Endodermal cell (in vitro differentiated cells): ENCODE data around the gene ZNF594. TPM values are rescaled to one million over a fixed set of nuclear protein-coding genes. Genes with fewer than 3 reads are reported as not detected.
"Not testable (repeated sequence)": the region's sequence is repeated elsewhere in the genome, so short reads cannot be mapped to it uniquely, and the experiment has no call there.

Experiments used
- DNase-seq: peaks from one replicate; pipeline ENCODE4 v3.0.0-alpha.2; 2017
- H3K27ac ChIP-seq: 2 replicates; pipeline ENCODE4 v1.5.1; 2013; ENCODE audit warnings: mild to moderate bottlenecking, low read depth, low read length, moderate library complexity
- H3K27me3 ChIP-seq: 2 replicates; pipeline ENCODE4 v1.6.1; 2013; ENCODE audit warnings: mild to moderate bottlenecking, low read length, moderate library complexity; ENCODE audit not compliant: insufficient read depth, control insufficient read depth, poor library complexity, severe bottlenecking
- H3K36me3 ChIP-seq: 2 replicates; pipeline ENCODE4 v1.7.0; 2013; ENCODE audit warnings: mild to moderate bottlenecking, low read length, moderate library complexity; ENCODE audit not compliant: control insufficient read depth, insufficient read depth
- H3K4me1 ChIP-seq: one replicate; pipeline ENCODE4 v1.7.0; 2013; ENCODE audit warnings: low read length; ENCODE audit not compliant: control insufficient read depth, insufficient read depth
- H3K4me3 ChIP-seq: 2 replicates; pipeline ENCODE4 v1.5.1; 2013; ENCODE audit warnings: mild to moderate bottlenecking, low read length, moderate library complexity
- H3K9ac ChIP-seq: 2 replicates; pipeline ENCODE4 v1.6.1; 2013; ENCODE audit warnings: mild to moderate bottlenecking, low read length, moderate library complexity; ENCODE audit not compliant: poor library complexity, severe bottlenecking; ENCODE audit errors: extremely low read depth
- H3K9me3 ChIP-seq: 2 replicates; pipeline ENCODE4 v1.6.1; 2013; ENCODE audit warnings: mild to moderate bottlenecking, low read length, moderate library complexity; ENCODE audit not compliant: control insufficient read depth
- H3K27ac Mint-ChIP-seq: 2 replicates; pipeline ENCODE4 v1.8.0; 2020; ENCODE audit warnings: mixed read lengths
- H3K27me3 Mint-ChIP-seq: 2 replicates; pipeline ENCODE4 v1.8.0; 2021; ENCODE audit warnings: mild to moderate bottlenecking, mixed read lengths; ENCODE audit not compliant: insufficient read depth
- H3K36me3 Mint-ChIP-seq: 2 replicates; pipeline ENCODE4 v1.8.0; 2020; ENCODE audit warnings: low read depth, mixed read lengths
- H3K4me1 Mint-ChIP-seq: 2 replicates; pipeline ENCODE4 v1.8.0; 2020; ENCODE audit warnings: mixed read lengths
- H3K4me3 Mint-ChIP-seq: 2 replicates; pipeline ENCODE4 v1.8.0; 2020; ENCODE audit warnings: mild to moderate bottlenecking, moderate library complexity, mixed read lengths
- H3K9me3 Mint-ChIP-seq: 2 replicates; pipeline ENCODE4 v1.8.0; 2020; ENCODE audit warnings: mild to moderate bottlenecking, mixed read lengths
- WGBS, 2 experiments: methylation state at CpG; one replicate each; pipeline versions ENCODE4 v1.1.5 to v1.1.7; 2013; ENCODE audit warnings: missing lambda C conversion rate in 2 of 2, mixed read lengths in 1 of 2; ENCODE audit not compliant: insufficient coverage in 1 of 2, insufficient read length in 1 of 2; 5-methylcytosine and 5-hydroxymethylcytosine counted together
- total RNA-seq, 2 donors: library from RNA; stranded (reverse); fragmentation: NEBNext Ultra II Directional in 1 of 2; extraction: Animal tissue kit (Norgen Biotek cat#: 25700) in 1 of 2; gene quantifications; 2 replicates in 1 of 2; 3 replicates in 1 of 2; pipeline ENCODE4 v1.2.1, GENCODE V29; 2021
- TF ChIP-seq, protein P1 (sequence below): fragments of 200-600 bp; sonication (generic); conservative IDR thresholded peaks from 2 replicates; pipeline ENCODE4 v1.5.0; 2021; ENCODE audit warnings: antibody characterized with exemption, mild to moderate bottlenecking

The ZNF594 gene
- total RNA-seq, 2 donors from 2014 or later, result 13.9 to 15.5 TPM

DNA sequence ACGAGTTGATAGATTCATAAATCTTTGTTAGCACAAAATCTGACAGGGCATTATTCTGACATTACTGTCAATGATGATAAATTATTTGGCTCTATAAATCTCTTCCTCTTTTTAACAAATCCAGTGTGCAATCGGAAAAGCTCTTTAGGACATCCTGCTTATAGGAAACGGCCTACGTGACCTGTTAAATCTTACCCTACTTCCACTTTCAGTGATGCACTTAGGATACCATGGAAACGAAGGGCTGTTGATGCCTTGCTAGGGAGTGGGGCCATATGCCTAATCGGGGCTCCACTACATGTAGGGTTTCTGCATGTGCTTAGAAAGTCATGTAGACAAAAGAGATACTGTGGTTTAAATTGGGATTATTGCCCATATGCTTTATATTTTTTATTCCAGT lies 27.2 kb downstream of the ZNF594 start:
- Mint-ChIP-seq H3K9me3 (no peaks in the 10 kb centered on the region), H3K27ac (no peak overlapping the region)

DNA sequence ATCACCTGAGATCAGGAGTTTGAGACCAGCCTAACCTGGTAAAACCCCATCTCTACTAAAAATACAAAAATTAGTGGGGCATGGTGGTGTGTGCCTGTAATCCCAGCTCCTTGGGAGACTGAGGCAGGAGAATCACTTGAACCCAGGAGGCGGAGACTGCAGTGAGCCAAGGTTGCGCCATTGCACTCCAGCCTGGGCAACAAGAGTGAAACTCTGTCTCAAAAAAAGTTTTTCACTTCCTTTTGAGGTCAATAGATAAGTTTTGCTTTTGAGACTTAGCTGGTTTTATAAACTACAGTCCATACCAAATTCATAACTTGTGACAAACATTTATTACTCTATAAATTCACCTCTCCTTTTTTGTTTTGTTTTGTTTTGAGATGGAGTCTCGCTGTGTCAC lies 29.9 kb downstream of the ZNF594 start:
- H3K4me3 ChIP-seq, DNase-seq, H3K9ac ChIP-seq, H3K27ac Mint-ChIP-seq, H3K9me3 Mint-ChIP-seq, H3K36me3 ChIP-seq, H3K36me3 Mint-ChIP-seq, H3K4me1 ChIP-seq, H3K4me3 Mint-ChIP-seq, H3K27ac ChIP-seq, H3K4me1 Mint-ChIP-seq, H3K9me3 ChIP-seq: not testable (repeated sequence)
- WGBS, 2 experiments, result 100% methylated on average over 1 to 3 of the region's 3 CpGs
- H3K27me3 ChIP-seq, result peaks cover 39% of the 10 kb centered on the region
- peaks cover 51% of the 10 kb centered on the region for H3K27me3 Mint-ChIP-seq

More for the DNA sequence above, 27.2 kb downstream of the ZNF594 start:
- Mint-ChIP-seq H3K4me3 (no peak overlapping the region), H3K36me3 (no peaks in the 10 kb centered on the region), H3K27me3 (peaks cover 34% of the 10 kb centered on the region), H3K4me1 (peaks cover 2% of the 10 kb centered on the region)
- Histone ChIP-seq H3K27me3 (peaks cover 18% of the 10 kb centered on the region), H3K4me3 (no peak overlapping the region), H3K4me1 (no peaks in the 10 kb centered on the region), H3K9me3 (no peaks in the 10 kb centered on the region), H3K27ac (no peak overlapping the region), H3K9ac (no peak overlapping the region), H3K36me3 (no peaks in the 10 kb centered on the region)
- TF ChIP-seq, protein P1, sequence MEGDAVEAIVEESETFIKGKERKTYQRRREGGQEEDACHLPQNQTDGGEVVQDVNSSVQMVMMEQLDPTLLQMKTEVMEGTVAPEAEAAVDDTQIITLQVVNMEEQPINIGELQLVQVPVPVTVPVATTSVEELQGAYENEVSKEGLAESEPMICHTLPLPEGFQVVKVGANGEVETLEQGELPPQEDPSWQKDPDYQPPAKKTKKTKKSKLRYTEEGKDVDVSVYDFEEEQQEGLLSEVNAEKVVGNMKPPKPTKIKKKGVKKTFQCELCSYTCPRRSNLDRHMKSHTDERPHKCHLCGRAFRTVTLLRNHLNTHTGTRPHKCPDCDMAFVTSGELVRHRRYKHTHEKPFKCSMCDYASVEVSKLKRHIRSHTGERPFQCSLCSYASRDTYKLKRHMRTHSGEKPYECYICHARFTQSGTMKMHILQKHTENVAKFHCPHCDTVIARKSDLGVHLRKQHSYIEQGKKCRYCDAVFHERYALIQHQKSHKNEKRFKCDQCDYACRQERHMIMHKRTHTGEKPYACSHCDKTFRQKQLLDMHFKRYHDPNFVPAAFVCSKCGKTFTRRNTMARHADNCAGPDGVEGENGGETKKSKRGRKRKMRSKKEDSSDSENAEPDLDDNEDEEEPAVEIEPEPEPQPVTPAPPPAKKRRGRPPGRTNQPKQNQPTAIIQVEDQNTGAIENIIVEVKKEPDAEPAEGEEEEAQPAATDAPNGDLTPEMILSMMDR, result no peak
- no peak for DNase-seq
- 92 to 100% methylated on average over 1 to 6 of the region's 6 CpGs for WGBS, 2 experiments

DNA sequence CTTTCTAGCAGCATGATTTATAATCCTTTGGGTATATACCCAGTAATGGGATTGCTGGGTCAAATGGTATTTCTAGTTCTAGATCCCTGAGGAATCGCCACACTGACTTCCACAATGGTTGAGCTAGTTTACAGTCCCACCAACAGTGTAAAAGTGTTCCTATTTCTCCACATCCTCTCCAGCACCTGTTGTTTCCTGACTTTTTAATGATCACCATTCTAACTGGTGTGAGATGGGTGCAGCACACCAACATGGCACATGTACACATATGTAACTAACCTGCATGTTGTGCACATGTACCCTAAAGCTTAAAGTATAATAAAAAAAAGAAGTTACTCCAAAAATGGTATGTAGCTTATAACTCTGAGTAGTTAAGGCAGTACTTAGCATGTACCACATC lies 31.0 kb downstream of the ZNF594 start:
- H3K9me3 ChIP-seq, H3K27ac Mint-ChIP-seq, H3K9me3 Mint-ChIP-seq, H3K36me3 ChIP-seq, H3K4me3 ChIP-seq, H3K27ac ChIP-seq, H3K9ac ChIP-seq, H3K4me3 Mint-ChIP-seq, H3K4me1 Mint-ChIP-seq, H3K4me1 ChIP-seq, H3K36me3 Mint-ChIP-seq, DNase-seq: not testable (repeated sequence)
- no CpG with 5 or more reads among the region's 1 CpG for WGBS, 2 experiments
- peaks cover 59% of the 10 kb centered on the region for H3K27me3 Mint-ChIP-seq
- peaks cover 48% of the 10 kb centered on the region for H3K27me3 ChIP-seq

DNA sequence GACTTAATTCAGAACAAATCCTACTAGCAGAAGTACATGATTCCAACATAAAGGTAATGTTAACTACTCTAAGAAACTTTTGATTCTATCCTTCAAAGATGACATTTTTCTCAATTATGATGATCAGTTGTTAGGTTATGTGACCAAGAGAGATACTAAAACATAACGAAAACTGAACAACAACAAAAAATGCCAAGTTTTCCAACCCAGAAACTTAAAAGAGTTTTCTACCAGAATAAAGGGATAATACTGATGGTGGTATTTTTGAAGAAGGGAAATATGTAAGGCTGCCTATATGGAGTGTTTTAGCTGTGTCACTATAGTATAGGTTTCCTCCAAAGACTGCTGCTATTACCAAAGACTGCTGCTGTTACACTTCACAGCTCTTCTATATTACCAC lies 45.5 kb downstream of the ZNF594 start:
- not testable (repeated sequence) for H3K4me1 ChIP-seq, H3K36me3 Mint-ChIP-seq, H3K4me3 ChIP-seq, DNase-seq, H3K4me3 Mint-ChIP-seq, H3K36me3 ChIP-seq, H3K27ac ChIP-seq, H3K9me3 ChIP-seq, H3K27ac Mint-ChIP-seq, H3K9ac ChIP-seq, H3K4me1 Mint-ChIP-seq, H3K9me3 Mint-ChIP-seq
- WGBS, 2 experiments, result 100% methylated on average over 1 of the region's 1 CpG; no CpG with 5 or more reads in 1 of the 2 experiments
- peaks cover 50% of the 10 kb centered on the region for H3K27me3 Mint-ChIP-seq
- H3K27me3 ChIP-seq, result peaks cover 56% of the 10 kb centered on the region

DNA sequence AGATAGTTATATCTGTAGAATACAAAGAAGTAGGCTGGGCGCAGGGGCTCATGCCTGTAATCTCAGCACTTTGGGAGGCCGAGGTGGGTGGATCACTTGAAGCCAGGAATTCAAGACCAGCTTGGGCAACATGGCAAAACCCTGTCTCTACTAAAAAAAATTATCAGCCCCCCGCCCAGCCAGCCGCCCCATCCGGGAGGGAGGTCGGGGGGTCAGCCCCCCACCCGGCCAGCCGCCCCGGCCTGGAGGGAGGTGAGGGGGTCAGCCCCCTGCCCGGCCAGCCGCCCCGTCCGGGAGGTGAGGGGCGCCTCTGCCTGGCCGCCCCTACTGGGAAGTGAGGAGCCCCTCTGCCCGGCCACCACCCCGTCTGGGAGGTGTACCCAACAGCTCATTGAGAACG lies 48.8 kb downstream of the ZNF594 start:
- H3K4me3 Mint-ChIP-seq, H3K4me3 ChIP-seq, H3K4me1 ChIP-seq, DNase-seq, H3K9ac ChIP-seq, H3K27ac Mint-ChIP-seq, H3K4me1 Mint-ChIP-seq, H3K9me3 ChIP-seq, H3K36me3 Mint-ChIP-seq, H3K36me3 ChIP-seq, H3K27ac ChIP-seq, H3K9me3 Mint-ChIP-seq: not testable (repeated sequence)
- H3K27me3 ChIP-seq, result peaks cover 36% of the 10 kb centered on the region
- peaks cover 27% of the 10 kb centered on the region for H3K27me3 Mint-ChIP-seq
- WGBS, 2 experiments, result 100% methylated on average over 1 to 8 of the region's 18 CpGs
